Measurements from ENCODE around the gene C17orf114. TPM values are rescaled to one million over a fixed set of nuclear protein-coding genes. Genes with fewer than 3 reads are reported as not detected.

Gene C17orf114

DNA sequence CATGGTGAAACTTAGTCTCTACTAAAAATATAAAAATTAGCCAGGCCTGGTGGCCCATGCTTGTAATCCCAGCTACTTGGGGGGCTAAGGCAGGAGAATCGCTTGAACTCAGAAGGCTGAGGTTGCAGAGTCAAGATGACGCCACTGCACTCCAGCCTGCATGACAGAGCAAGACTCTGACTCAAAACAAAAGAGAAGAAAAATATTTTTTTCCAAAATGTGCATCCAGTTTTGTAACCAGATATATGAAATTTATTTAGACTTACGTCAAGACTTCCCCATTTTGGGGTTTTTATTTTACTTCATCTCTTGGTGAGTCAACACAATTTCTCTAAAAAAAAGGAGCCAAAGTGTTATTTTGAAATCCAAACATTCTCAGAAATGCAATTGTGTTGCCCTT, 35.9 kb downstream of the C17orf114 start:
- CTCF ChIA-PET: no interaction called here
- TF ChIP-seq, protein P1, sequence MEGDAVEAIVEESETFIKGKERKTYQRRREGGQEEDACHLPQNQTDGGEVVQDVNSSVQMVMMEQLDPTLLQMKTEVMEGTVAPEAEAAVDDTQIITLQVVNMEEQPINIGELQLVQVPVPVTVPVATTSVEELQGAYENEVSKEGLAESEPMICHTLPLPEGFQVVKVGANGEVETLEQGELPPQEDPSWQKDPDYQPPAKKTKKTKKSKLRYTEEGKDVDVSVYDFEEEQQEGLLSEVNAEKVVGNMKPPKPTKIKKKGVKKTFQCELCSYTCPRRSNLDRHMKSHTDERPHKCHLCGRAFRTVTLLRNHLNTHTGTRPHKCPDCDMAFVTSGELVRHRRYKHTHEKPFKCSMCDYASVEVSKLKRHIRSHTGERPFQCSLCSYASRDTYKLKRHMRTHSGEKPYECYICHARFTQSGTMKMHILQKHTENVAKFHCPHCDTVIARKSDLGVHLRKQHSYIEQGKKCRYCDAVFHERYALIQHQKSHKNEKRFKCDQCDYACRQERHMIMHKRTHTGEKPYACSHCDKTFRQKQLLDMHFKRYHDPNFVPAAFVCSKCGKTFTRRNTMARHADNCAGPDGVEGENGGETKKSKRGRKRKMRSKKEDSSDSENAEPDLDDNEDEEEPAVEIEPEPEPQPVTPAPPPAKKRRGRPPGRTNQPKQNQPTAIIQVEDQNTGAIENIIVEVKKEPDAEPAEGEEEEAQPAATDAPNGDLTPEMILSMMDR (IDR thresholded peaks at IDR 0.05; ENCODE audit: low read depth, low read length): no peak
- Histone ChIP-seq H3K27ac (ENCODE audit: low read depth, low read length) (no peak overlapping the region), H3K27me3 (ENCODE audit: control insufficient read depth, insufficient read depth, low read length) (peaks cover 14% of the 10 kb centered on the region), H3K9me3 (ENCODE audit: control insufficient read depth, insufficient read depth, low read length) (no peaks in the 10 kb centered on the region), H3K4me3 (ENCODE audit: low read depth, low read length) (no peak overlapping the region)
- POLR2A ChIA-PET: no interaction called here
- DNase-seq (ENCODE audit: low read depth, low spot score): no peak

DNA sequence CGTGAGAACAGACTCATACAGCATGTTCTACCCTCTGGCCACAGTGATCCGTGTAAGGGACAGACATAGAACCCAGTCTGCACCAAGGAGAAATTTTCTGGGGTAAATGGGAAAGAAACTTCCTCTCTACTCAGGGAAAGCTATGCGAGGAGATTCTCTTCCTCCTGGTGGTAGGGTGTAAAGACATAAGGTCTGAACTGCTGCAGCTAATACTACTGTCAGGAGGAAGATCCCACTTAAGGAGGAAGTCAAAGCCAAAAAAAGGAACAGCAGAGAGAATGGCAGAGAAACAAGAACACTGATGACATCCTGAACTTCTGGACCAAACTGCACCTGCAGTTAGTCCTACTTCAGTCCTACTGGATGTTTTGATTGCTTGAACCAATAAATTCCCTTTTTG, 37.5 kb downstream of the C17orf114 start:
- ChIA-PET CTCF (no interaction called here), POLR2A (no interaction called here)
- TF ChIP-seq, protein P1 (IDR thresholded peaks at IDR 0.05; ENCODE audit: low read depth, low read length): no peak

DNA sequence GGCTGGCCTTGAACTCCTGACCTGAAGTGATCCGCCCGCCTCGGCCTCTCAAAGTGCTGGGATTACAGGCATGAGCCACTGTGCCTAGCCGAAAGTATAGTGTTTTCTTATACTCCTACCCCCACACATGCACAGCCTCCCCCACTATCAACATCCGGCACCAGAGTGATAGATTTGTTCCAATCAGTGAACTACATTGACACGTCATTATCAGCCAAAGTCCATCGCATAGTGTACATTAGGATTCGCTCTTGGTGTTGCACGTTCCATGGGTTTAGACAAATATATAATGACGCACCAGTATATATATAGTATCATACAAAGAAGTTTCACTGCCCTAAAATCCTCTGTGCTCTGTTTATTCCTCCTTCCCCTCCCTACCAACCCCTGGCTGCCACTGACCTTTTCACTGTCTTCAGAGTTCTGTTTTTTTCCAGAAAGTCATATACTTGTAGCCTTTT, 42.3 kb downstream of the C17orf114 start:
- Histone ChIP-seq H3K9me3 (ENCODE audit: control insufficient read depth, insufficient read depth, low read length) (no peaks in the 10 kb centered on the region), H3K27me3 (ENCODE audit: control insufficient read depth, insufficient read depth, low read length) (peaks cover 22% of the 10 kb centered on the region), H3K4me3 (ENCODE audit: low read depth, low read length) (no peak overlapping the region), H3K27ac (ENCODE audit: low read depth, low read length) (no peak overlapping the region)
- TF ChIP-seq, protein P1 (IDR thresholded peaks at IDR 0.05; ENCODE audit: low read depth, low read length): no peak
- ChIA-PET POLR2A (no interaction called here), CTCF (no interaction called here)
- DNase-seq (ENCODE audit: low read depth, low spot score): no peak

More for the DNA sequence above, 37.5 kb downstream of the C17orf114 start:
- peaks cover 10% of the 10 kb centered on the region for H3K27me3 ChIP-seq (ENCODE audit: control insufficient read depth, insufficient read depth, low read length)
- no peak overlapping the region for H3K4me3 ChIP-seq (ENCODE audit: low read depth, low read length)
- H3K27ac ChIP-seq (ENCODE audit: low read depth, low read length): no peak overlapping the region
- DNase-seq (ENCODE audit: low read depth, low spot score): no peak
- no peaks in the 10 kb centered on the region for H3K9me3 ChIP-seq (ENCODE audit: control insufficient read depth, insufficient read depth, low read length)

DNA sequence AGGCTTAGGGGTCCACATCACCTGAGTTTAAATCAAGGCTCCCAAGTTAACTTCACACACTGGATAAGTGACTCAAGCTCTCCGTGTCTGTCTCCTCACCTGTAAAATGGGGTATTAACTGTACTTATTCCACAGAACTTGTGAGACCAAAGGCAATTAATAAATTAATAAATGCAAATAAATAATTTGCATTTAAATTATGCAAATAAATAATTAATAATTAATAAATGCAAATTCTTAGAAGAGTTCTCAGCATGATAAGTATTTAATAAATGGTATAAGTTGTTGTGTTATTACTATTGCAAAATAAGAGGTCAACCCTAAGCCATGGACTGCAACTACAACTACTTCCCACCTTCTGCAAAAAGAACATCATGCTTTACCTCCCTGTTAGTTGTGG, 48.7 kb downstream of the C17orf114 start:
- ChIA-PET POLR2A (no interaction called here), CTCF (no interaction called here)
- Histone ChIP-seq H3K27ac (ENCODE audit: low read depth, low read length) (no peak overlapping the region), H3K4me3 (ENCODE audit: low read depth, low read length) (no peak overlapping the region), H3K27me3 (ENCODE audit: control insufficient read depth, insufficient read depth, low read length) (peaks cover 35% of the 10 kb centered on the region), H3K9me3 (ENCODE audit: control insufficient read depth, insufficient read depth, low read length) (no peaks in the 10 kb centered on the region)
- TF ChIP-seq, protein P1 (IDR thresholded peaks at IDR 0.05; ENCODE audit: low read depth, low read length): no peak
- DNase-seq (ENCODE audit: low read depth, low spot score): no peak

DNA sequence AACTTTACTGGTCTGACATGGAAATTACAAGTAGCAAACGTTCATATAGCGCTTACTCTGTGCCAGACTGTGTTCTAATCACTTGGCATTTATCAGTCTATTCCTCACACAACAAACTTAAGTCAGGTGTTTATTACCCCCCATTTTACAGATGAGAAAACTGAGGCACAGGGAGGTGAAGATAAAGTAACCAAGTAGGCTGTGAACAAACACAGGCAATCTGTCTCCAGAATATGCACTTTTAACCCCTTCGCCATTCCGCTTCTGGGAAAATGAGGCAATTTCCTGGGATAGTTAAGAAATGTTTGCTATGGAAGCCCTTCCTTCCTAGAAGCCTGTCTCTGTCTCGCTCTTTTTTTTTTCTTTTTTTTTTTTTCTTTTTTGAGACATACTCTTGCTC, 50.2 kb downstream of the C17orf114 start:
- POLR2A ChIA-PET: interaction anchor here (0.6 kb wide), 1 partner anchor 32 kb away, joined by 4 read pairs; no protein-coding TSS in a partner anchor
- CTCF ChIA-PET: interaction anchor here (0.5 kb wide), 1 partner anchor 42 kb away, joined by 4 read pairs; the partner anchor contains the start of gene ARRB2
- TF ChIP-seq, protein P1 (IDR thresholded peaks at IDR 0.05; ENCODE audit: low read depth, low read length): no peak
- Histone ChIP-seq H3K27ac (ENCODE audit: low read depth, low read length) (no peak overlapping the region), H3K27me3 (ENCODE audit: control insufficient read depth, insufficient read depth, low read length) (peaks cover 37% of the 10 kb centered on the region), H3K9me3 (ENCODE audit: control insufficient read depth, insufficient read depth, low read length) (no peaks in the 10 kb centered on the region), H3K4me3 (ENCODE audit: low read depth, low read length) (no peak overlapping the region)
- no peak for DNase-seq (ENCODE audit: low read depth, low spot score)

Other genes starting within 250 kb of the C17orf114 start
- 12.5 and 14.7 TPM in 2 replicates for gene MYBBP1A, start 246.9 kb downstream of the C17orf114 start, polyA plus RNA-seq (2011; rRNA removed)
- not detected in 2 replicates for gene GGT6, start 241.8 kb downstream of the C17orf114 start, polyA plus RNA-seq (2011; rRNA removed)
- 0.04 TPM in 1 of 2 replicates, not detected in the other for gene SMTNL2, start 217.8 kb downstream of the C17orf114 start, polyA plus RNA-seq (2011; rRNA removed)
- not detected in 2 replicates for gene ALOX15, start 160.7 kb downstream of the C17orf114 start, polyA plus RNA-seq (2011; rRNA removed)
- 10.5 and 14.4 TPM in 2 replicates for gene PELP1, start 98.2 kb downstream of the C17orf114 start, polyA plus RNA-seq (2011; rRNA removed)
- gene ARRB2, start 91.7 kb downstream of the C17orf114 start, polyA plus RNA-seq (2011; rRNA removed): 8.8 and 9.4 TPM in 2 replicates
- gene MED11, start 70.9 kb downstream of the C17orf114 start, polyA plus RNA-seq (2011; rRNA removed): 21.0 and 23.2 TPM in 2 replicates
- 0.14 and 0.17 TPM in 2 replicates for gene ZMYND15, start 62.5 kb downstream of the C17orf114 start, polyA plus RNA-seq (2011; rRNA removed)
- 2.3 and 2.4 TPM in 2 replicates for gene CXCL16, start 62.4 kb downstream of the C17orf114 start, polyA plus RNA-seq (2011; rRNA removed)
- not detected in 2 replicates for gene TM4SF5, start 30.4 kb downstream of the C17orf114 start, polyA plus RNA-seq (2011; rRNA removed)
- gene VMO1, start 16.0 kb downstream of the C17orf114 start, polyA plus RNA-seq (2011; rRNA removed): 0.17 TPM in 1 of 2 replicates, not detected in the other
- not detected in 2 replicates for gene GLTPD2, start 13.4 kb downstream of the C17orf114 start, polyA plus RNA-seq (2011; rRNA removed)
- 222 and 245 TPM in 2 replicates for gene PSMB6, start 6.2 kb downstream of the C17orf114 start, polyA plus RNA-seq (2011; rRNA removed)
- gene PLD2, start 4.8 kb upstream of the C17orf114 start, polyA plus RNA-seq (2011; rRNA removed): 18.9 and 22.2 TPM in 2 replicates
- gene MINK1, start 31.0 kb upstream of the C17orf114 start, polyA plus RNA-seq (2011; rRNA removed): 29.4 and 30.7 TPM in 2 replicates
- 1.0 TPM in 2 replicates for gene C17orf107, start 97.2 kb upstream of the C17orf114 start, polyA plus RNA-seq (2011; rRNA removed)
- 0.07 and 0.19 TPM in 2 replicates for gene CHRNE, start 100.8 kb upstream of the C17orf114 start, polyA plus RNA-seq (2011; rRNA removed)
- gene GP1BA, start 129.9 kb upstream of the C17orf114 start, polyA plus RNA-seq (2011; rRNA removed): not detected in 2 replicates
- 44.7 and 50.0 TPM in 2 replicates for gene SLC25A11, start 137.7 kb upstream of the C17orf114 start, polyA plus RNA-seq (2011; rRNA removed)
- gene RNF167, start 137.9 kb upstream of the C17orf114 start, polyA plus RNA-seq (2011; rRNA removed): 63.1 and 64.3 TPM in 2 replicates
- gene PFN1, start 146.2 kb upstream of the C17orf114 start, polyA plus RNA-seq (2011; rRNA removed): 1,141 and 1,329 TPM in 2 replicates
- gene ENO3, start 148.8 kb upstream of the C17orf114 start, polyA plus RNA-seq (2011; rRNA removed): 2.3 and 3.2 TPM in 2 replicates
- 71.0 and 71.1 TPM in 2 replicates for gene SPAG7, start 165.5 kb upstream of the C17orf114 start, polyA plus RNA-seq (2011; rRNA removed)
- gene CAMTA2, start 185.3 kb upstream of the C17orf114 start, polyA plus RNA-seq (2011; rRNA removed): 18.0 and 20.0 TPM in 2 replicates
- gene INCA1, start 195.2 kb upstream of the C17orf114 start, polyA plus RNA-seq (2011; rRNA removed): 0.29 and 0.56 TPM in 2 replicates
- gene KIF1C, start 195.6 kb upstream of the C17orf114 start, polyA plus RNA-seq (2011; rRNA removed): 46.9 and 49.8 TPM in 2 replicates
- not detected in 2 replicates for gene SLC52A1, start 233.1 kb upstream of the C17orf114 start, polyA plus RNA-seq (2011; rRNA removed)

Data from AG04450 (cell line).